Caco-2 (cell line): Measurements from ENCODE around the gene IL1RAPL2. TPM values are rescaled to one million over a fixed set of nuclear protein-coding genes. Genes with fewer than 3 reads are reported as not detected.
"Not testable (repeated sequence)": the region's sequence is repeated elsewhere in the genome, so short reads cannot be mapped to it uniquely, and the experiment has no call there.

Experiments
- BruUV-seq: library from RNA; stranded (reverse); fragments of 400-500 nt; replicated peaks from 2 replicates; lab custom pipeline; 2021; lab: Mats Ljungman, UMichigan
- CTCF ChIA-PET: fragments of 300-600 bp; sonication (Branson Sonifier 250); formaldehyde crosslinking; loops from one replicate; lab custom pipeline; 2022; ENCODE audit warnings: antibody characterized with exemption; lab: Charles Lee
- POLR2A ChIA-PET: fragments of 300-600 bp; sonication (Branson Sonifier 250); formaldehyde crosslinking; loops from one replicate; lab custom pipeline; 2022; ENCODE audit warnings: antibody characterized with exemption; lab: Charles Lee
- DNase-seq, 2 experiments: peaks; one replicate each; pipeline versions ENCODE4 v3.0.0 to v3.0.0-alpha.2; 2020 to 2022
- H3K27me3 ChIP-seq: replicated peaks from 2 replicates; pipeline ENCODE4 v1.6.0; 2011; ENCODE audit warnings: low read length; ENCODE audit not compliant: control insufficient read depth, insufficient read depth
- H3K36me3 ChIP-seq: 2 replicates; pipeline ENCODE4 v1.5.1; 2011; ENCODE audit warnings: low read length; ENCODE audit not compliant: control insufficient read depth, insufficient read depth
- H3K4me1 ChIP-seq: fragments of 250-450 bp; sonication (Bioruptor Pico); 2 replicates; pipeline ENCODE4 v1.5.1; 2020; ENCODE audit warnings: mild to moderate bottlenecking
- H3K4me3 ChIP-seq: 2 replicates; pipeline ENCODE4 v1.5.1; 2011; ENCODE audit warnings: low read depth, mild to moderate bottlenecking, control low read depth, low read length
- H3K9me3 ChIP-seq: fragments of 250-450 bp; sonication (Bioruptor Pico); 2 replicates; pipeline ENCODE4 v1.5.1; 2020; ENCODE audit warnings: mild to moderate bottlenecking, moderate library complexity
- H3K27ac Mint-ChIP-seq: one replicate; pipeline ENCODE4 v1.8.0; 2022; ENCODE audit warnings: mixed read lengths; ENCODE audit not compliant: unreplicated experiment
- H3K27me3 Mint-ChIP-seq: one replicate; pipeline ENCODE4 v1.8.0; 2022; ENCODE audit warnings: mixed read lengths; ENCODE audit not compliant: insufficient read depth, unreplicated experiment
- H3K36me3 Mint-ChIP-seq: one replicate; pipeline ENCODE4 v1.8.0; 2022; ENCODE audit warnings: mild to moderate bottlenecking, mixed read lengths; ENCODE audit not compliant: insufficient read depth, unreplicated experiment
- H3K4me1 Mint-ChIP-seq: one replicate; pipeline ENCODE4 v1.8.0; 2022; ENCODE audit warnings: low read depth, mixed read lengths; ENCODE audit not compliant: unreplicated experiment
- H3K4me3 Mint-ChIP-seq: one replicate; pipeline ENCODE4 v1.8.0; 2022; ENCODE audit warnings: mild to moderate bottlenecking, moderate library complexity, mixed read lengths; ENCODE audit not compliant: unreplicated experiment
- H3K9me3 Mint-ChIP-seq: one replicate; pipeline ENCODE4 v1.8.0; 2022; ENCODE audit warnings: mixed read lengths; ENCODE audit not compliant: unreplicated experiment
- intact Hi-C: fragments of 100-400 bp; cut with micrococcal nuclease; formaldehyde crosslinking; loops from one replicate; pipeline ENCODE4 v1.10.0; 2022; ENCODE audit not compliant: unreplicated experiment
- total RNA-seq: library from RNA; stranded (reverse); gene quantifications from 2 replicates; pipeline ENCODE4 v1.2.3, GENCODE V29; 2022
- TF ChIP-seq, protein P1 (sequence below), 2 experiments: fragments of 200-600 bp in 1 of 2; IDR thresholded peaks; 1 replicate in 1 of 2; 2 replicates in 1 of 2; pipeline versions ENCODE4 v1.5.1 to v1.8.0; 2011 to 2022; ENCODE audit warnings: antibody characterized with exemption in 1 of 2, control low read depth in 1 of 2, inconsistent platforms in 1 of 2, low read depth in 1 of 2, low read length in 1 of 2, mild to moderate bottlenecking in 1 of 2, moderate library complexity in 1 of 2; ENCODE audit not compliant: insufficient read depth in 1 of 2, severe bottlenecking in 1 of 2, unreplicated experiment in 1 of 2

The IL1RAPL2 gene
- total RNA-seq, 1 experiment from 2014 or later: not detected

- BruUV-seq: no TSS peak
- POLR2A ChIA-PET: no interaction called here
- CTCF ChIA-PET: no interaction called here
Measured at GRCh38 chrX:104902070-104902469, 336.1 kb downstream of the IL1RAPL2 start.

DNA sequence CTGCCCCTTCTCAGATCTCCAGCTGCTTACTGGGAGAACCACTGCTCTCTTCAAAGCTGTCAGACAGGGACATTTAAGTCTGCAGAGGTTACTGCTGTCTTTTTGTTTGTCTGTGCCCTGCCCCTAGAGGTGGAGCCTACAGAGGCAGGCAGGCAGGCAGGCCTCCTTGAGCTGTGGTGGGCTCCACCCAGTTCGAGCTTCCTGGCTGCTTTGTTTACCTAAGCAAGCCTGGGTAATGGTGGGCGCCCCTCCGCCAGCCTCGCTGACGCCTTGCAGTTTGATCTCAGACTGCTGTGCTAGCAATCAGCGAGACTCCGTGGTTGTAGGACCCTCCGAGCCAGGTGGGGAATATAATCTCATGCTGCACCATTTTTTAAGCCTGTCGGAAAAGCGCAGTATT, 343.7 kb downstream of the IL1RAPL2 start:
- intact Hi-C loops, POLR2A ChIA-PET, BruUV-seq: not testable (repeated sequence)

More at GRCh38 chrX:104902070-104902469, 336.1 kb downstream of the IL1RAPL2 start:
- Histone ChIP-seq H3K4me1 (no peaks in the 10 kb centered on the region), H3K36me3 (no peaks in the 10 kb centered on the region), H3K4me3 (no peak overlapping the region), H3K9me3 (no peaks in the 10 kb centered on the region), H3K27me3 (no peaks in the 10 kb centered on the region)
- TF ChIP-seq, protein P1, sequence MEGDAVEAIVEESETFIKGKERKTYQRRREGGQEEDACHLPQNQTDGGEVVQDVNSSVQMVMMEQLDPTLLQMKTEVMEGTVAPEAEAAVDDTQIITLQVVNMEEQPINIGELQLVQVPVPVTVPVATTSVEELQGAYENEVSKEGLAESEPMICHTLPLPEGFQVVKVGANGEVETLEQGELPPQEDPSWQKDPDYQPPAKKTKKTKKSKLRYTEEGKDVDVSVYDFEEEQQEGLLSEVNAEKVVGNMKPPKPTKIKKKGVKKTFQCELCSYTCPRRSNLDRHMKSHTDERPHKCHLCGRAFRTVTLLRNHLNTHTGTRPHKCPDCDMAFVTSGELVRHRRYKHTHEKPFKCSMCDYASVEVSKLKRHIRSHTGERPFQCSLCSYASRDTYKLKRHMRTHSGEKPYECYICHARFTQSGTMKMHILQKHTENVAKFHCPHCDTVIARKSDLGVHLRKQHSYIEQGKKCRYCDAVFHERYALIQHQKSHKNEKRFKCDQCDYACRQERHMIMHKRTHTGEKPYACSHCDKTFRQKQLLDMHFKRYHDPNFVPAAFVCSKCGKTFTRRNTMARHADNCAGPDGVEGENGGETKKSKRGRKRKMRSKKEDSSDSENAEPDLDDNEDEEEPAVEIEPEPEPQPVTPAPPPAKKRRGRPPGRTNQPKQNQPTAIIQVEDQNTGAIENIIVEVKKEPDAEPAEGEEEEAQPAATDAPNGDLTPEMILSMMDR (IDR thresholded peaks at IDR 0.05; ENCODE audit: insufficient read depth in 1 of 2, low read depth in 1 of 2, low read length in 1 of 2, severe bottlenecking in 1 of 2, unreplicated experiment in 1 of 2): no peak
- Mint-ChIP-seq H3K27me3 (no peaks in the 10 kb centered on the region), H3K4me1 (no peaks in the 10 kb centered on the region), H3K4me3 (no peak overlapping the region), H3K9me3 (no peaks in the 10 kb centered on the region), H3K27ac (no peak overlapping the region), H3K36me3 (no peaks in the 10 kb centered on the region)
- intact Hi-C loops: no loop called here
- no peak for DNase-seq

GRCh38 chrX:104913348-104913747, 347.3 kb downstream of the IL1RAPL2 start:
- Mint-ChIP-seq H3K36me3 (no peaks in the 10 kb centered on the region), H3K4me3 (no peak overlapping the region), H3K27me3 (peaks cover 2% of the 10 kb centered on the region), H3K4me1 (no peaks in the 10 kb centered on the region), H3K9me3 (no peaks in the 10 kb centered on the region), H3K27ac (no peak overlapping the region)
- intact Hi-C loops: no loop called here
- Histone ChIP-seq H3K4me1 (no peaks in the 10 kb centered on the region), H3K27me3 (no peaks in the 10 kb centered on the region), H3K4me3 (no peak overlapping the region), H3K9me3 (no peaks in the 10 kb centered on the region), H3K36me3 (no peaks in the 10 kb centered on the region)
- DNase-seq: peak in 1 of 2 experiments; percentile 5
- no TSS peak for BruUV-seq
- CTCF ChIA-PET: no interaction called here
- TF ChIP-seq, protein P1 (IDR thresholded peaks at IDR 0.05; ENCODE audit: insufficient read depth in 1 of 2, low read depth in 1 of 2, low read length in 1 of 2, severe bottlenecking in 1 of 2, unreplicated experiment in 1 of 2): peak; percentile 37 to 47
- POLR2A ChIA-PET: no interaction called here

More for the DNA sequence above, 343.7 kb downstream of the IL1RAPL2 start:
- H3K27ac Mint-ChIP-seq, H3K4me1 Mint-ChIP-seq, H3K27me3 ChIP-seq, H3K4me1 ChIP-seq, H3K9me3 Mint-ChIP-seq, H3K36me3 ChIP-seq, H3K27me3 Mint-ChIP-seq, H3K36me3 Mint-ChIP-seq, DNase-seq, H3K9me3 ChIP-seq: not testable (repeated sequence)
- CTCF ChIA-PET: interaction anchor here (0.6 to 1.0 kb wide), 2 partner anchors 9 to 13 kb away, joined by 3 read pairs; no protein-coding TSS in a partner anchor
- peak overlapping the region; percentile 63 for H3K4me3 Mint-ChIP-seq
- peak overlapping the region; percentile 24 for H3K4me3 ChIP-seq

- H3K27me3 ChIP-seq, H3K4me3 Mint-ChIP-seq, DNase-seq, H3K9me3 ChIP-seq, intact Hi-C loops, H3K9me3 Mint-ChIP-seq, H3K27me3 Mint-ChIP-seq, CTCF ChIA-PET, H3K27ac Mint-ChIP-seq, POLR2A ChIA-PET, H3K36me3 ChIP-seq, H3K4me3 ChIP-seq, H3K4me1 ChIP-seq, BruUV-seq, H3K4me1 Mint-ChIP-seq, H3K36me3 Mint-ChIP-seq: not testable (repeated sequence)
Measured at GRCh38 chrX:104914686-104915085, 348.7 kb downstream of the IL1RAPL2 start.
